ENCODE results near the gene KMT5B. TPM values are rescaled to one million over a fixed set of nuclear protein-coding genes. Genes with fewer than 3 reads are reported as not detected.

KMT5B gene
- total RNA-seq, 1 donor from 2014 or later = 27.9 TPM

DNA sequence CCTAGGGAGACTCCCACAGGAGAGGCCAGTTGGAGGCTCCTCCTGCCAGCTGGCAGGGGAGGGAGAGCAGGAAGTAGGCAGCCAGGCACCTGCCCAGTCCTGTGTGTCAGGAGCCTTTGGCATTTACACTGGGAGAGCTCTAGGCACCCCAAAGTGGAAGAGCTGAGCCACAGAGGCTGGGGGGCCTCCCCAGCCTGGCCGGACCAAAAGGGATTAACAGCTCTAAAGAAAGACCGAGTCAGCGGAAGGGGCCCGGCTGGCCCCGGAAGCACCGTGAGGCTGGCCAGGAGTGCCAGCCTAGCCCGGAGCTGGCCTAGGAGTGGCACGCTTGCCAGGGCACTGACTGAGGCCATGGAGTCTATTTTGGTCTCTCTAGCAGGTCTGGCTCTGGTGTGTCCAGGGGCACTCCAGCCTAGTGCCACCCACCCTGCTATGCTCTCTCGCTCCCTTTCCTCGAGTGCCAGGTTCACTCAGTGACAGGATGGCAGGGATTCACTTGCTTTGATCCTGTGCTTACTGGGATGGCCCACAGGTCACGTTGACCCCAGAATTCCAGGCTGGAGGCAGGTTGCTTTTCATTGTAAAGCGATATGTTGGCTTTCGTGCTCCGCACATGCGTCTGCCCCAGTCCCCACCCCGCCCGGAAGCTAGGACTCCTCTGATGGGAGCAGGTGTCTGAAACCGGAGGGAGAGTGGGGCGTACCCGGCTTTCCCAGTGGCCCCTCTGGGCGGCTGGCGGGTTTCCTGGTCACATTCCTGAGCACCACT is 3.3 kb upstream of the KMT5B start:
- no peak for DNase-seq (ENCODE audit: extremely low read depth, low read depth, low spot score)

DNA sequence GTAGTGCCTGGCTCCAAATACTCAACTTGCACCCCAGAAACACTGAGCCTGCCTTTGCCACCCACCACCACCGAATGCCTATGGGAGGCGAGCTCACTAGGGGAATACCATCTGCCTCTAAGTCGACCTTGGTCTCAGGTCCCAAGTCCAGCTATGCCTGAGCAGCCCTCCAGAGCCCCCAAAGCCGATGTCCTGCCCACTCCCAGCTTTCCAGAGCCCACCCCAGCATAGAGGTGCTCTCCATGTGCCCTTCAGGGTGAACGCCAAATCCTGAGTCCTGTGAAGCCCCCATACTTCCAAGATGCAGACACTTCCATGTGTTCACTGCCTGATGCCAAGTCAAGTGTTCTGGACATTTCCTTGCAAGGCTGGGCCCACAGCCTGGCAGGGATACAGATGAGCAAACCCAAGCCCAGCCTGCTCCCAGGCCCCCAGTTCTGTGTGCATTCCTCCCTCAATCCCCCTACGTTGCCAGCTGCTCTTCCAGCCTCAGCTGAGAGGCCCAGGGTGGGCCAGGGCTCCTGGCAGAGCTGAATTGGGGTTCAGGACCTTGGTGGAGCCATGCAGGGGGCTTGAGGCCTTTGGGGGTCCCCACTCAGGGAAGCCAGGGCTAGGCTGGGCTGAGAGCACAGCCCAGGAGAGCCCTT is 2.6 kb upstream of the KMT5B start:
- DNase-seq (ENCODE audit: extremely low read depth, low read depth, low spot score) = no peak

DNA sequence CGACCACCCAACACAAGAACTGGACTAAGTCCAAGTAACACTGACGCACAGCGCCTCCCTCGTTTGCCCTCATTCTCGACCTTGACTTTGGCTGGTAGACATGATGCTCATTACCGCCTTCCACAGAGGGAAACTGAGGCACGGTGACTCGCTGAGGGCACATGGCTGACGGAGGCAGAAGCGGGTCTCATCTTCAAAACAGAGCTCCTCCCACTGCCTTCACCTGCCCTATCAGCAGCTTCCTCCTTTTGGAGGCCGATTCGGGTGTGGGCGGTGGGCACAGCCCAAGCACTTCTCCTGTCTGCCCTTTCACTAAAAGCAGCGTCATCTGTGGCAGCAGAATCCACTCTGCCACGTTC is 2.0 kb upstream of the KMT5B start:
- DNase-seq (ENCODE audit: extremely low read depth, low read depth, low spot score) = no peak

DNA sequence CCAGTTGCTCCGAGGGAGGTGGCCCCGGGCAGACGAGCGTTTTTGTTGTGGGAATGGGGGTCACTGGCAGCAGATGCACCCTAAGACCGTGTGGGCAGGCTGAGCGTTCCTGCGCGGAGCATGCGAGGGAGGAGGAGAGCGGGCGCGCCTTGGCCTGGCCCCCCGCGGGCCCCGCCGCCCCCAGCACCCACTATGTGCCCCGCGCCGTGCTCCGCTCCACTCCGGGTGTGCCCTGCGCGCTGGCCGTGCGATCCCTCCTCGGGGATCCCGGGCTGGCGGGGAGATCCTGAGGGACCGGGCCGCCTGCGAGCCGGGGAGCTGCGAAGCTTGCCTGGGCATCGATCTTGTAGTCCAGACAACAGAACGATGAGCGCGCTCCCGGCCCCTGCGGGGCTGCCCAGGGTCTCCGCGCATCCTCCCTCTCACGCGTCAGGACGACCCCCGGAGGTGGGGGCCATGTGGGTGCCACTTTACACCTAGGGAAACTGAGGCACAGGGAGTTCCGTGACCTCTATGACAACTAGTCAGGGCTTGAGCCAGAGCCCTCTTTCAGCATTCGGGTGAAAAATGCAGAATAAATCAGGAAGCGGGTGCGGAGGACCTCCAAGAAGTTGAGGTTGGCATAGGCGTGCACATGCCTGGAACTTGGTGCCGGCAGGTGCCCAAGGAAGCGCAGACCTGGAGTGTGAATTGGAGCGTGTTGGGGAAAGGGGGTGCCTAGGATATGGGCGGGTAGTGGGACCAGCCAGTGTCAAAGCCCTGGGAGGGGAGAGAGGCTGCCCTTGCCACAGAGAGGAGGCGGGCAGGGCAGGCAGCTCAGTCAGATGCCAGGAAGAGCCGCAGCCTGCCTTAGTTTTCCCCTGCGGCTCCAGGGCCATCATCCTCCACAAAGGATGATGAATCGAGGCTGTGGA is 1.3 kb upstream of the KMT5B start:
- DNase-seq (ENCODE audit: extremely low read depth, low read depth, low spot score) = no peak

DNA sequence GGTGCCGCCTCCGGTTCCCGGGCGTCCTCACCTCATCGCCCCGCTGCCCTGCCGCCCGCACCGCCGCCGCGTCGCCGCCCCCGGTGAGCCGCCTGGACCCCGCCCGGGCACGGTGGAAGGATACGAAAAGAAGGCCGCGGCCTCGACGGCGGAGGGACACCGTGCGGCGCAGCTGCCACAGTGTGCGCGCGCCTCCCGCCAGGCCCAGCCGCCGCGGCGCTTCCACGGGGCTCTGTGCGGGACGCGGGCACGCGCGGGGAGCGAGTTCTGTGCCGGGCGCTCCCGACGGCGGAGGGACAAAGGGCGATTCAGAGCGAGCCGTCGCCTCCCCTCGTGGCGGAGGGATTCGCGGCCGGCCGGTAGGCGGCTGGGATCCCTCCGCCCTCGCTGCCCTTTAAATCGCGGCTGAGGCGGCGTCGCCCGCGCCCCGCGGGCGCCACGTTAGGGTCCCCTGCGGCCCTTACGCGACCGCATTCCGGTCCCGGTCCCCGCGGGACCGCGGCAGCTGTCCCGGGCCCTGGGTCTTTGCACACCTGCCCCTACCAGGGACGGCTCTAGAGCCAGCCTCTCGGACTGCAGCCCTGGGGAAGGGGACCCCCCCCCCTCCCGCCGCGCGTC is 568 bp upstream of the KMT5B start:
- DNase-seq (ENCODE audit: extremely low read depth, low read depth, low spot score) = no peak

DNA sequence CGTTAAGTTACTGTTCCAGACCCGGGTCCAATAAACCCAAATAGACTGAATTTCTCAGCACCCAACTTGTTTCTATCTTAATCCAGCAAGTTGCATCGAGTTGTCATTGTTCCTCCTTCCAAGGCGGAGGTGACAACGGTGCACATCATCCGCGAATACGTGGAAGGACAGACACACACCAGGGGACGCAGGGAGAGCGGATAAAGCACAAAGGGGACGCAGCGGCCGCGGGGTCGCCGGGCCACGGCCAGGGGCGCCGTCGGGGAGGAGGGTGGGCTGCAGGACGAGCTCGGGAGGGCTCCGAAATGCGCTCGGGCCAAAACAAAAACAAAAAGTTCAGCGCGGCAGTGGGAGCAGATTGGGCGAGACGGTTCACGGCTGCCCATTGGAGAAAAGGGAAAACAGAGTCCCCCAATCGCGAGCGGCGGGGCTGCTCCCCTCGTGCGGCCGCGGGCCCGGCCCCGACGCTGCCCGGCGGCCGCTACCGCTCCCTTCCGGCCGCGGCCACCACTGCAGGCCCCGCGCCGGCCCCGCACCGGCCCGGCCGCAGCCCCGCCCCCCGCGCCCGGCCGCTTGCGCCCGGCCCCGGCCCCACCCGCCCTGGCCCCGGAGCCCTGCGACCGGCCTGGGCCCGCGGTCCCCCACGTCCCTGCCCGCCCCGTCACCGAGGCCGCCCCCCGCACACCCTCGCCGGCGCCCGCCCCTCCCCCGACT is 518 bp downstream of the KMT5B start:
- DNase-seq (ENCODE audit: extremely low read depth, low read depth, low spot score) = no peak

DNA sequence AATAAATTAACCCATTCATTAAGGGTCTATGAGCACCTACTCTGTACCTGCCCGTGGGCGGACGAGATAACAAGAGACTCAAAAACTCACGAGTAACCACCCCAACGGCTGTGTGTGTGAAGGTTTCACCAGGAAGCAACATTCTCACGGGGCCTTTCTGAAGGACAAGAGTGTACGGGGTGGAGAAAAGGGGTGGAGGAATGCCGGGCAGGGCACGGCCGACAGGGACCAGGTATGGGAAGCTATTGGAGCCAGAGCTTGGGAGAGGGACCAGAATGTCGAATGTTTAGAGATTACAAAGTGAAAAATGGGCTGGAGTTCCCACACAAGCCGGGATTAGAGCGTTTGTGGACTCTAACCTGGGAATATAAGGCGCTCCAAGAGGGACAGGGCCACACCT is 1.6 kb downstream of the KMT5B start:
- DNase-seq (ENCODE audit: extremely low read depth, low read depth, low spot score) = no peak

DNA sequence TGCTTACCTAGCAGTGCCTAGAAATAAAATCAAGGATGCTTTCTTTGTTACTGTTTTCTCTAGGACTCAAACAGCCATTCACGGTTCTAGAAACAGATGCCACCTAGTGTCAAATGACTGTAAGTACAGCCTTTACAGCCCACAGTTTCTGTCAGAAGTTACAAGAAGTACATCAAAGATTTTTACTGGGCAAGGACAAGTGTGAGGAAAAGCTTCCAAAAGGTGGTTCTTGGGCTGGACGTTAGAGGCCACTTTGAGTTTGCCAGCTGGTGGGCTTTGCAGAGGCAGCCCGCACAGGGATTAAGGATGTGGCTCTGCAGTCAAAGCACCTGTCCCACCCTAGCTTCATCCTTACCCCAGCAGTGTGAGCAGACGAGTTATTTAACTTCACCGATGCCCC is 6.9 kb downstream of the KMT5B start:
- DNase-seq (ENCODE audit: extremely low read depth, low read depth, low spot score) = no peak

DNA sequence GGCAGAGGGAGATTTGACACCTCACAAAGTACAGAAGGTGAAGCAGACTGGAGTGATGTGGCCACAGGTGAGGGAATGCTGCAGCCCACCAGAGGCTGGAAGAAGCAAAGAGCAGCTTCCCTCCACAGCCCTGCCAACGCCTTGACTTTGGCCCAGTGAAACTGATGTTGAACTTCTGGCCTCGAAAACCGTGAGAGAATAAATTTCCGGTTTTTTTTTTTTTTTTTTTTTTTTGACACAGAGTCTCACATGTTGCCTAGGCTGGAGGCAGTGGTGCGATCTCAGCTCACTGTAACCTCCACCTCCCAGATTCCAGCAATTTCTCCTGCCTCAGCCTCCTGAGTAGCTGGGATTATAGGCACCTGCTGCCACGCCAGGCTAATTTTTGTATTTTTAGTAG is 8.7 kb downstream of the KMT5B start:
- no peak for DNase-seq (ENCODE audit: extremely low read depth, low read depth, low spot score)

DNA sequence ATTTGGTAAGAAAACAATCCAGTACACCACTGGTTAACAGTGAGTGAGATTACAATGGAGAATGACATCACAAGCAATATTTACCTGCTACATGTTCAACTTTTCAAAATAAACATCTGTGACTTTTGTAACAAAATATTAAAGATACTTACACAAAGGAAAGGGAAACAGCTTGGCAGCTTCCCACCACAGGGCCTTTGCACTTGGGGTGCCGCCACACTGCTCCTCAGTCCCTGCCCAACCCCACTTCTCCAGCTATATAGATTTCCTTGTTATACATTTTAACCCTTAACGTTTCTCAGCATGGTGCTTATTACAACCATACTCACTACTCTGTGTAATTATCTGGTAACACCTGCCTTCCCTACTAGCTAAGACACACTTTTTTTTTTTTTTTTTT is 10.9 kb downstream of the KMT5B start:
- no peak for DNase-seq (ENCODE audit: extremely low read depth, low read depth, low spot score)

DNA sequence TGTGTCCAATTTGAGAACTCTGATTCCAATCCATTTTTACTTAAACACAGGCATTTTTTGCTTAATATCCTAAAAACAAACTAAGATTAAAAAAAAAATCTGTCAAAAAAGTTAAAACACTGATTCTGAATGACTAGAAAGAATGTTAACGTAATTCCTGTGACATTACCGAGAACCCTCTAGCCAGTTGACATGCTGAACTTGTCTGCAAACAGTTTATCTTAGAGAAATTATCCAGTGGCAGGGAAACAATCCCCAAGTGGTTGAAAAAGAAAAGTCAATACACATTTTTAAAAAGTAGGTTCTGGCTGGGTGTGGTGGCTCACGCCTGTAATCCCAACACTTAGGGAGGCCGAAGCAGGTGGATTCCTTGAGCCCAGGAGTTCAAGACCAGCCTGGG is 11.6 kb downstream of the KMT5B start:
- DNase-seq (ENCODE audit: extremely low read depth, low read depth, low spot score) = no peak

DNA sequence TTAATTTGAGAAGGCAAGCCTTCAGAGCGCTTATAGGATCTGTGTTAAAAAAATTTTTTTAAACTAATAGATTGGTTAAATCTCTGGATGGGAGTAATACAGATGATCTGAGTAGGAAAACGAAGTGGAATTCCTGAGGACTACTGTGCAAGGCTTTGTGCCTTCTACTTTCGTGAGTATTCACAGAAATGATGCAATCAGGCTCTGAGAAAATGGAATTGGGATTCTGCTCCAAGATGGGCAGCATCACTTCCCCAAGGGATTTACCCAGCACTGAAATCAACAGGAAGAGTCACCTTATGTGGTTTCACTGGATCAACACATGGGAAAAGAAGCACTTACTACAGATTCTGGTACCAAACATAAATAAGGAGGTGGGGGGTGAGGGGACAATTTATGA is 12.5 kb downstream of the KMT5B start:
- no peak for DNase-seq (ENCODE audit: extremely low read depth, low read depth, low spot score)

DNA sequence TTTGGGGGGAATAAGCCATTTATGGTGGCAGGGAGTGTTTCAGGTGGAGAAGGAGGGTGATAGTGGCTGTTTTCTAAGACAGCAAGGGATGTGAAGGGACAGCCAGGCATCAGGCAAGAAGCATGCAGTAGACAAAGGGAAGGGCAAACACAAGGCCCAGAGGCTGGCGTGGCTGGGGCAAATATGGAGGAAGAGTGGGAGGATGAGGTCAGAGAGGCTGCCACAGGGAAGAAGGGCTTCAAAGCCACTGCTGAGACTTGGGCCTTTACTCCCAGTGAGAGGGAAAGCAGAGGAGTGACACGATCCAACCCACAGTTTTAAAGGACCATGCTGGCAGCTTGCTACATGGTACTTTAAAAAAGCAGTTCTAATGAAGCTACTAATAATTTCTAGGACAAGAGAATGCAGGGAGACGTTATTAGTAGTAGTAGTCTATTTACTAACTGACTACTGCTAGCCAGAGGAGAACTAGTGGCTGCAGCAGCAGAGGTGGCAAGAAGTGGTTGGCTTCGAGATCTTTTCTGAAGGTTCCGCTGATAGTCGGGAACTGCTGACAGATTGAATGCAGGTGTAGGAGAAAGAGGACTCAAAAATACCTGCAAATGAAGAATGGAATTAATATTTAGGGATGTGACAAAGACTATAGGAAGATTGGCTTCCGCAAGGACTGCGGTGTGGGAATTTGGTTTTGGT is 13.7 kb downstream of the KMT5B start:
- DNase-seq (ENCODE audit: extremely low read depth, low read depth, low spot score) = no peak

DNA sequence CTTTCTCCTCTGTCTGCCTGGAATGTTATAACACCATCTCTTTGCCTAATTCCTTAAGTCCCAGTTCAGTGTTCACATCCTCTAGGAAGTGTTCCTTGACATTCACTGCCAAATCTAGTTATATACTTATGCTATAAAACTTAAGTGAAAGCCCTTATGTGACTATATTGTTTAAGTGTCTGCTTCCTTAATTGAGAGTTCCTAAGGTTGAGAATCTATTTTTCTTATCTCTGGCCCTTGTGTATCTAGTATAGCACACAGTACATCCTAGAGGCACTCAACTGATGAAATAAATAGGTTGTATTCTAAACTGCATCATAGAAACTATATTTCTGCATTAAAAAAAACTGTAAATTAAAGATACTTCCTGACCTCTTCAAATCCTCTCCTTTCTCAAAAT is 16.9 kb downstream of the KMT5B start:
- no peak for DNase-seq (ENCODE audit: extremely low read depth, low read depth, low spot score)

DNA sequence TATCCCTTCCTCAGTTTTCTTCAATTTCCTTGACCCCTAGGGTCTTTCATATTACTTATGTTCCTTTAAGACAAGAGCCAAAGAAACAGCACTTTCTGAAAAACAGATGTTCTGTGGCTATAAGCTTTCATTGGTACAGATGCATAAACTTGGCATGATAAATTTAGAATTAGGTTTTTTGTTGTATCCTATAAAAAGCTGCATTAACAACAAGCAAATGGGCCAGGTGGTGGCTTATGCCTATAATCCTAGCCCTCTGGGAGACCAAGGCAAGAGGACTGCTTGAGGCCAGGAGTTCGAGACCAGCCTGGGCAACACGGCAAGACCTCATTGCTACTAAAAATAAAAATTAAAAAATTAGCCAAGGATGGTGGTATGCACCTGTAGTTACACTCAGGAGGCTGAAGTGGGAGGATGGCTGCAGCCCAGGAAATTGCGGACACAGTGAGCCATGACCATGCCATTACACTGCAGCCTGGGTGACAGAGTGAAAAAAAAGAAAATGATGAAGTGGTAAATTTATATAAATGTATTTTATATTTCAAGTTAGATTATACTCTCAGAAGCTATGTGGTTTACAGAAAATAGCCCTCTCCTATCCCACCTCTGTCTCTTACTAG is 18.3 kb downstream of the KMT5B start:
- no peak for DNase-seq (ENCODE audit: extremely low read depth, low read depth, low spot score)

DNA sequence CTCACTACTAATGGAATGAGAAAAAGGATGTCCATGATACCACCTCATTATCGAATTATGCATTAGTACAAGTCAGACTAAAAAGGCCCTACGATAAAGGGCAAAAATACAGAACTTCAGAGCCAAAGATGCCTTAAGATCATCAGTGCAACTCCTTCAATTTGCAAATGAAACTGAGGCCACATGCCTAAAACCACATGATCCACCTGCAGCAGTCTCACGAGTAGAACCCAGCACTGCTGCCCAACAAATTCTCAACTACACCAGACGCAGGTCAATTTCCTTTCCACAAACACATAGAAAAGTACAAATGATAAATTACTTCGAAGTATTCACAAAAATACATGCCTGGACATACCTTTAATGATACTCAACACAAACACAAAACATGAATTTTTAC is 20.1 kb downstream of the KMT5B start:
- no peak for DNase-seq (ENCODE audit: extremely low read depth, low read depth, low spot score)

DNA sequence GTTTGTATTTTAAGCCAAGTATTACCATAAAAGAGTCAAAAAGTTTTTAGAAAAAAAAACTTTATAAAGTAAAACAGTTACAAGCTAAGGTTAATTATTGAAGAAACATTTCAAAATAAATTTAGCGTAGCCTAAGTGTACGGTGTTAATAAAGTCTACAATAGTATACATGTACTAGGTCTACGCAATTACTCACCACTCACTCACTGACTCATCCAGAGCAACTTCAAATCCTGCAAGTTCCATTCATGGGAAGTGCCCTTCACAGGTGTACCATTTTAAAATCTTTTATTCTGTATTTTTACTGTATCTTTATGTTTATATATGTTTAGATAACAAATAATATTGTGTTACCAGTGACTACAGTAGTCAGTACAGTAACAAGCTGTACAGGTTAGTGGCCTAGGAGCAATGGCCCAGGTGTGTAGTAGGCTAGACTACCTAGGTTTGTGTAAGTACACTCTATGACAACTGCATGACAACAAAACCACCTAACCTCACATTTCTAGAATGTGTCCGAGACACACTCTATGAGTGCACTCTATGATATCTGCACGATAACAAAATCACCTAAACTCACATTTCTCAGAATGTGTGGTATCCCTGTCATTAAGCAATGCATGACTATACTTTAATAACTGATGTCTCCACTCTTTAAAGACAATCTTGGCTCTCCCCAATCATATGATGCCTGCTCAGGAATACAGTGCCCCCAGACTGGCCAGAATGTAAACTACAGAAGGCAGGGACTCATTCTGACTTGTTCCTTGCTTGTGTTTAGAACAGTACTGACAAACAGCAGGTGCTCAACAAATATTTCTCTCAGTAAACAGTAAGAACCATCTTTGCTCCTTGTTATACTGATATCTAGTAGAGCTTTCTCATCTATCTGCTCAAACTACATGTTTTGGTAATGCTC is 21.2 kb downstream of the KMT5B start:
- DNase-seq (ENCODE audit: extremely low read depth, low read depth, low spot score) = no peak

DNA sequence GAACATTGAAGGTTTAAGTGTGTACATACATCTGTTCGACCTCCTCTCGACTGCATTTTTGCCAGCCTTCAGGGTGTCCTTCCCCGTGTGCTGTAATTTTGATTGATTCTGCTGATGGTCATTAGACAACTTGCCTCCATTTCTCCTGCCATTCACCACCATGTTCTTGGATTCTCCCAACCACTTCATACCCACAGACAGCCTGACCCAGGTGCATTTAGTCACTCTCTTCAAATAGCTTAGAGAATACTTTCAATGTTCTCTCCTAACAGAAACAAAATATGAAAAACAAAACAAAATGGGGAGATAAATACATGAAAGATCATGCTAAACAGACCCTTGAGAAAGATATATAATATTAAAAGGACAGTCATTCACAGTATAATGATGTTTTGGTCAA is 23.2 kb downstream of the KMT5B start:
- DNase-seq (ENCODE audit: extremely low read depth, low read depth, low spot score) = no peak

DNA sequence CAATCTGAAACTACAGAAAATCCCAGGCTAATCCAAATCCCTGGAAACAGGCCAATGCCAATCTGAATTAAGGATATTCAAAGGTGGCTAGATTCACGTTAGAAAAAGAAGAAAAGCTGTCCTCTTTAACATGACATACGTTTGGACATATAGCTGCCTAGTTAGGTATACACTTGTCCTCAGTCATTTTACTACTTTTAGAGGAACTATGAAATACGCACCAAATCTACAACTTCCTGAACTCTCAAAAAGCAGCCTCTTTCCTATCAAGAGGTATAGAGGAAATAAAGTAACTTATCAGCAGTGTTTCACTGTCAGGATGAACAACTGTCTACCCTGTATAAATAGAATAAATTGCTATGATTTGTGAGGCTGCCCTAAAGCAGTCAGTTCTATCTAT is 24.0 kb downstream of the KMT5B start:
- DNase-seq (ENCODE audit: extremely low read depth, low read depth, low spot score) = no peak

Measured in glomerular endothelial cell (primary cell).